IMR-90 (cell line): ENCODE data around the gene DCST2.

Source experiments
- BHLHE40 ChIP-seq: fragments of 150-350 bp; IDR thresholded peaks from 2 replicates; pipeline ENCODE4 v1.6.1; 2016; ENCODE audit warnings: mild to moderate bottlenecking, low read depth, low read length
- CHD1 ChIP-seq: IDR thresholded peaks from 2 replicates; pipeline ENCODE4 v1.6.1; 2012; ENCODE audit warnings: low read depth, low read length, improper control_type of control experiment
- ELK1 ChIP-seq: fragments of 150-350 bp; IDR thresholded peaks from 2 replicates; pipeline ENCODE4 v1.6.1; 2016; ENCODE audit warnings: low read depth, mild to moderate bottlenecking, low read length, moderate library complexity, borderline replicate concordance
- FOS ChIP-seq: fragments of 150-350 bp; IDR thresholded peaks from 2 replicates; pipeline ENCODE4 v1.6.1; 2016; ENCODE audit warnings: low read depth, low read length
- MAFK ChIP-seq: IDR thresholded peaks from 2 replicates; pipeline ENCODE4 v1.6.1; 2012; ENCODE audit warnings: low read depth, low read length, improper control_type of control experiment
- MAZ ChIP-seq: IDR thresholded peaks from 2 replicates; pipeline ENCODE4 v1.6.1; 2012; ENCODE audit warnings: low read depth, mild to moderate bottlenecking, low read length, improper control_type of control experiment, moderate library complexity, borderline replicate concordance
- MXI1 ChIP-seq: IDR thresholded peaks from 2 replicates; pipeline ENCODE4 v1.6.1; 2012; ENCODE audit warnings: low read depth, mild to moderate bottlenecking, low read length, moderate library complexity, borderline replicate concordance
- POLR2A ChIP-seq: IDR thresholded peaks from 2 replicates; pipeline ENCODE4 v1.6.1; 2012; ENCODE audit warnings: mild to moderate bottlenecking, low read depth, low read length
- RCOR1 ChIP-seq: IDR thresholded peaks from 2 replicates; pipeline ENCODE4 v1.6.1; 2012; ENCODE audit warnings: mild to moderate bottlenecking, low read length, improper control_type of control experiment; ENCODE audit not compliant: insufficient replicate concordance
- RFX5 ChIP-seq: IDR thresholded peaks from 2 replicates; pipeline ENCODE4 v1.8.0; 2012; ENCODE audit warnings: low read depth, mild to moderate bottlenecking, low read length, moderate library complexity
- SMC3 ChIP-seq: fragments of 150-350 bp; IDR thresholded peaks from 2 replicates; pipeline ENCODE4 v1.6.1; 2016; ENCODE audit warnings: low read depth, mild to moderate bottlenecking, antibody characterized with exemption, low read length, moderate library complexity
- TF ChIP-seq, protein P1 (sequence below): conservative IDR thresholded peaks from 2 replicates; pipeline ENCODE4 v1.5.1; 2012; ENCODE audit warnings: mild to moderate bottlenecking, low read depth, low read length, improper control_type of control experiment

- TF ChIP-seq, protein P1, sequence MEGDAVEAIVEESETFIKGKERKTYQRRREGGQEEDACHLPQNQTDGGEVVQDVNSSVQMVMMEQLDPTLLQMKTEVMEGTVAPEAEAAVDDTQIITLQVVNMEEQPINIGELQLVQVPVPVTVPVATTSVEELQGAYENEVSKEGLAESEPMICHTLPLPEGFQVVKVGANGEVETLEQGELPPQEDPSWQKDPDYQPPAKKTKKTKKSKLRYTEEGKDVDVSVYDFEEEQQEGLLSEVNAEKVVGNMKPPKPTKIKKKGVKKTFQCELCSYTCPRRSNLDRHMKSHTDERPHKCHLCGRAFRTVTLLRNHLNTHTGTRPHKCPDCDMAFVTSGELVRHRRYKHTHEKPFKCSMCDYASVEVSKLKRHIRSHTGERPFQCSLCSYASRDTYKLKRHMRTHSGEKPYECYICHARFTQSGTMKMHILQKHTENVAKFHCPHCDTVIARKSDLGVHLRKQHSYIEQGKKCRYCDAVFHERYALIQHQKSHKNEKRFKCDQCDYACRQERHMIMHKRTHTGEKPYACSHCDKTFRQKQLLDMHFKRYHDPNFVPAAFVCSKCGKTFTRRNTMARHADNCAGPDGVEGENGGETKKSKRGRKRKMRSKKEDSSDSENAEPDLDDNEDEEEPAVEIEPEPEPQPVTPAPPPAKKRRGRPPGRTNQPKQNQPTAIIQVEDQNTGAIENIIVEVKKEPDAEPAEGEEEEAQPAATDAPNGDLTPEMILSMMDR: no peak
- no peak for TF ChIP-seq SMC3
- no peak for TF ChIP-seq BHLHE40
- TF ChIP-seq FOS: no peak
- no peak for TF ChIP-seq ELK1
- TF ChIP-seq RCOR1: no peak
- TF ChIP-seq POLR2A: no peak
- no peak for TF ChIP-seq MAZ
- TF ChIP-seq MXI1: no peak
- TF ChIP-seq MAFK: no peak
- TF ChIP-seq RFX5: no peak
- no peak for TF ChIP-seq CHD1
Observed at GRCh38 chr1:155004352-155005075, 29.1 kb downstream of the DCST2 start.
